PC-9 (cell line): ENCODE results near the gene NPR2. TPM values are rescaled to one million over a fixed set of nuclear protein-coding genes. Genes with fewer than 3 reads are reported as not detected.

Source experiments
- BruUV-seq: library from RNA; stranded (reverse); fragments of 400-500 nt; replicated peaks from 2 replicates; lab custom pipeline; 2021; lab: Mats Ljungman, UMichigan
- CTCF ChIA-PET: fragments of 300-600 bp; sonication (Branson Sonifier 250); formaldehyde crosslinking; loops from one replicate; lab custom pipeline; 2022; ENCODE audit warnings: antibody characterized with exemption; lab: Charles Lee
- POLR2A ChIA-PET: fragments of 300-600 bp; sonication (Branson Sonifier 250); formaldehyde crosslinking; loops from one replicate; lab custom pipeline; 2022; ENCODE audit warnings: antibody characterized with exemption; ENCODE audit not compliant: unreplicated experiment; lab: Charles Lee
- DNase-seq, 2 experiments: peaks; one replicate each; pipeline versions ENCODE4 v3.0.0 to v3.0.0-alpha.2; 2015 to 2022; ENCODE audit warnings: mixed read lengths in 1 of 2
- H2AFZ ChIP-seq: fragments of 200-600 bp; sonication (generic); 2 replicates; pipeline ENCODE4 v1.8.1; 2017; ENCODE audit warnings: antibody characterized with exemption
- H3F3A ChIP-seq: fragments of 200-600 bp; sonication (generic); 2 replicates; pipeline ENCODE4 v1.8.1; 2017; ENCODE audit warnings: antibody characterized with exemption, mild to moderate bottlenecking, low read depth; ENCODE audit not compliant: insufficient read depth
- H3K27ac ChIP-seq: fragments of 200-600 bp; sonication (generic); 2 replicates; pipeline ENCODE4 v1.6.1; 2016; ENCODE audit warnings: mixed run types
- H3K27me3 ChIP-seq: fragments of 200-600 bp; sonication (generic); 2 replicates; pipeline ENCODE4 v1.6.1; 2016; ENCODE audit warnings: low read depth, mixed run types; ENCODE audit not compliant: insufficient read depth
- H3K36me3 ChIP-seq: fragments of 200-600 bp; sonication (generic); 2 replicates; pipeline ENCODE4 v1.6.1; 2016; ENCODE audit warnings: low read depth, mixed run types
- H3K4me1 ChIP-seq: fragments of 200-600 bp; sonication (generic); replicated peaks from 2 replicates; pipeline ENCODE4 v1.6.1; 2016; ENCODE audit warnings: mixed run types; ENCODE audit not compliant: insufficient read depth
- H3K4me2 ChIP-seq: fragments of 200-600 bp; sonication (generic); 2 replicates; pipeline ENCODE4 v1.6.1; 2017; ENCODE audit warnings: mixed run types
- H3K4me3 ChIP-seq: fragments of 200-600 bp; sonication (generic); 2 replicates; pipeline ENCODE4 v1.6.1; 2016; ENCODE audit warnings: mixed run types
- H3K79me2 ChIP-seq: fragments of 200-600 bp; sonication (generic); 2 replicates; pipeline ENCODE4 v1.6.1; 2017; ENCODE audit warnings: low read depth, mixed run types
- H3K9me2 ChIP-seq: fragments of 200-600 bp; sonication (generic); 2 replicates; pipeline ENCODE4 v1.8.1; 2017; ENCODE audit warnings: mild to moderate bottlenecking; ENCODE audit not compliant: insufficient read depth
- H3K9me3 ChIP-seq: fragments of 200-600 bp; sonication (generic); 2 replicates; pipeline ENCODE4 v1.8.1; 2016; ENCODE audit warnings: low read depth; ENCODE audit not compliant: insufficient read depth
- H4K20me1 ChIP-seq: fragments of 200-600 bp; sonication (generic); 2 replicates; pipeline ENCODE4 v1.8.1; 2017; ENCODE audit not compliant: insufficient read depth
- CTCF ChIP-seq: fragments of 200-600 bp; sonication (generic); conservative IDR thresholded peaks from 2 replicates; pipeline ENCODE4 v1.6.1; 2017; ENCODE audit warnings: mixed run types, antibody characterized with exemption, mild to moderate bottlenecking, moderate library complexity
- EZH2 ChIP-seq: fragments of 200-600 bp; sonication (generic); IDR thresholded peaks from 2 replicates; pipeline ENCODE4 v1.8.0; 2017; ENCODE audit warnings: antibody characterized with exemption, low read depth
- intact Hi-C: fragments of 100-400 bp; cut with micrococcal nuclease; formaldehyde crosslinking; loops from one replicate; pipeline ENCODE4 v1.10.0; 2022; ENCODE audit not compliant: unreplicated experiment
- total RNA-seq: library from RNA; stranded (reverse); gene quantifications from 2 replicates; pipeline ENCODE4 v1.2.3, GENCODE V29; 2021

Gene NPR2
- total RNA-seq, 1 experiment from 2014 or later = 11.3 TPM

GRCh38 chr9:35746583-35746982 is 44.8 kb upstream of the NPR2 start:
- ChIA-PET CTCF (no interaction called here), POLR2A (interaction anchor here (0.6 kb wide), 1 partner anchor 84 kb away, joined by 3 read pairs; no protein-coding TSS in a partner anchor)
- Histone ChIP-seq H3K27ac (no peak overlapping the region), H3K9me3 (no peaks in the 10 kb centered on the region), H4K20me1 (peaks cover 13% of the 10 kb centered on the region; the same call in 1 of the 2 replicates), H3K27me3 (no peaks in the 10 kb centered on the region), H3K4me2 (peak overlapping the region; percentile 96), H3K9me2 (no peaks in the 10 kb centered on the region), H3K36me3 (no peaks in the 10 kb centered on the region; the same call in 1 of the 2 replicates), H3F3A (0 out of 2 replicates have a peak, but pooled peaks cover 8% of the 10 kb centered on the region), H2AFZ (no peak overlapping the region), H3K4me1 (peaks cover 23% of the 10 kb centered on the region), H3K79me2 (peaks cover 51% of the 10 kb centered on the region), H3K4me3 (peak overlapping the region; percentile 79; the same call in 1 of the 2 replicates)
- intact Hi-C loops = no loop called here
- no TSS peak for BruUV-seq
- peak in 1 of 2 experiments; percentile 41 for DNase-seq
- TF ChIP-seq CTCF = no peak
- no peak for TF ChIP-seq EZH2

- intact Hi-C loops = loop anchor here (2.0 kb wide), 1 partner anchor 16 kb away; the partner anchor contains the start of genes CREB3 and TLN1
- peak overlapping the region; percentile 56; the same call in 1 of the 2 replicates for H2AFZ ChIP-seq
- H3K27me3 ChIP-seq = no peaks in the 10 kb centered on the region
- no peaks in the 10 kb centered on the region for H3K9me3 ChIP-seq
- H3F3A ChIP-seq = 0 out of 2 replicates have a peak, but pooled peaks cover 8% of the 10 kb centered on the region
- TF ChIP-seq EZH2 (no peak), CTCF (no peak)
- H3K36me3 ChIP-seq = no peaks in the 10 kb centered on the region; the same call in 1 of the 2 replicates
- H3K27ac ChIP-seq = peak overlapping the region; percentile 51
- no TSS peak for BruUV-seq
- POLR2A ChIA-PET = interaction anchor here (0.6 to 0.7 kb wide), 4 partner anchors 12 to 121 kb away, joined by 3 to 7 read pairs (median 4); partner anchors contain the start of gene SPAG8
- H4K20me1 ChIP-seq = peaks cover 13% of the 10 kb centered on the region; the same call in 1 of the 2 replicates
- DNase-seq = no peak
- H3K79me2 ChIP-seq = peaks cover 51% of the 10 kb centered on the region
- H3K4me2 ChIP-seq = peak overlapping the region; percentile 96
- H3K4me1 ChIP-seq = peaks cover 23% of the 10 kb centered on the region
- H3K4me3 ChIP-seq = peak overlapping the region; percentile 79
- H3K9me2 ChIP-seq = no peaks in the 10 kb centered on the region
- CTCF ChIA-PET = interaction anchor here (0.6 to 1.0 kb wide), 7 partner anchors 12 to 100 kb away, joined by 3 to 7 read pairs (median 3); partner anchors contain the start of genes ARHGEF39, CREB3 and TLN1
These were observed 43.0 kb upstream of the NPR2 start for GRCh38 chr9:35748242-35748857.

GRCh38 chr9:35748858-35749514 is 42.4 kb upstream of the NPR2 start, which contains the start of the genes GBA2 and RGP1:
Gene GBA2, minus strand, starts transcription at chr9:35749228. Its CDS starts 524 bp downstream, at chr9:35748704.
Gene RGP1, plus strand, starts transcription at chr9:35749287. Its CDS starts 469 bp downstream, at chr9:35749756.
- POLR2A ChIA-PET = interaction anchor here (0.6 to 0.7 kb wide), 4 partner anchors 11 to 122 kb away, joined by 3 to 7 read pairs (median 4); partner anchors contain the start of gene SPAG8
- Histone ChIP-seq H3K36me3 (no peaks in the 10 kb centered on the region; the same call in 1 of the 2 replicates), H3K9me3 (no peaks in the 10 kb centered on the region), H3K4me1 (peaks cover 23% of the 10 kb centered on the region), H3K4me2 (peak within 1 kb of the TSS; percentile 96), H3K9me2 (no peaks in the 10 kb centered on the region), H3F3A (0 out of 2 replicates have a peak, but pooled peaks cover 8% of the 10 kb centered on the region), H3K27me3 (no peaks in the 10 kb centered on the region), H3K79me2 (peaks cover 51% of the 10 kb centered on the region), H3K27ac (peak within 1 kb of the TSS; percentile 51), H3K4me3 (peak within 1 kb of the TSS; percentile 79), H4K20me1 (peaks cover 13% of the 10 kb centered on the region; the same call in 1 of the 2 replicates), H2AFZ (peak within 1 kb of the TSS; percentile 86)
- CTCF ChIA-PET = interaction anchor here (0.7 to 1.0 kb wide), 4 partner anchors 13 to 96 kb away, joined by 3 read pairs; partner anchors contain the start of gene ARHGEF39
- peak; percentile 69 to 77 for DNase-seq
- no TSS peak for BruUV-seq
- intact Hi-C loops = loop anchor here (2.0 kb wide), 1 partner anchor 16 kb away; the partner anchor contains the start of genes CREB3 and TLN1
- no peak for TF ChIP-seq EZH2
- no peak for TF ChIP-seq CTCF
